ENCODE results near the gene HASPIN. TPM values are rescaled to one million over a fixed set of nuclear protein-coding genes. Genes with fewer than 3 reads are reported as not detected.

The HASPIN gene
- total and polyA plus RNA-seq, 2 of the 13 experiments (the other 11 are each of a cell fraction or from before 2014, with no cell fraction given): 2.7 to 8.1 TPM

- WGBS (ENCODE audit: low lambda C conversion rate): 2% methylated on average over 11 of the region's 13 CpGs
- Histone ChIP-seq H2AFZ (ENCODE audit: low read length) (peak overlapping the region; percentile 46), H3K27ac (ENCODE audit: extremely low read length, insufficient read depth, low read length) (peak overlapping the region; percentile 80), H3K36me3 (replicated peaks in 1 of 2; ENCODE audit: control insufficient read depth in 1 of 2, insufficient read depth in 2 of 2, low read length in 2 of 2) (peaks cover under 1 to 6% of the 10 kb centered on the region in 2 experiments; a peak in 3 of 5 replicates), H3K4me3 (replicated peaks in 1 of 3; ENCODE audit: insufficient read depth in 1 of 3, low read depth in 2 of 3, low read length in 3 of 3) (peak overlapping the region; percentile 65 to 99 (median 95)), H3K9ac (ENCODE audit: insufficient read depth, low read depth, low read length) (peak overlapping the region; percentile 84), H3K27me3 (ENCODE audit: control insufficient read depth in 1 of 2, insufficient read depth in 2 of 2, low read length in 2 of 2) (no peaks in the 10 kb centered on the region; a peak in 1 of 5 replicates), H4K20me1 (ENCODE audit: insufficient read depth, low read length) (no peaks in the 10 kb centered on the region), H3K9me3 (ENCODE audit: low read length) (no peaks in the 10 kb centered on the region), H3K4me1 (ENCODE audit: insufficient read depth, low read length) (peaks cover 55% of the 10 kb centered on the region), H3K79me2 (ENCODE audit: insufficient read depth, low read length) (peaks cover 38% of the 10 kb centered on the region), H3K4me2 (ENCODE audit: low read depth, low read length) (peak overlapping the region; percentile 83)
- FAIRE-seq (no peak), ATAC-seq (peak; percentile 5; the same call in 2 of the 3 replicates), DNase-seq (ENCODE audit: low spot score) (no peak)
- in situ Hi-C loops (cut with HindIII; ENCODE audit: extremely low pct_ligation_motif_present, low pct_unique_long_range_greater_than_20kb) (no loop called here), intact Hi-C loops (cut with micrococcal nuclease; ENCODE audit: unreplicated experiment) (no loop called here)
- BruUV-seq (replicated peaks): TSS peak; percentile 84
- ChIA-PET POLR2A (interaction anchor here (1.1 to 2.2 kb wide), 11 partner anchors 9 to 674 kb away, joined by 3 to 13 read pairs (median 5); partner anchors contain the start of genes CTNS, NCBP3, SHPK and TAX1BP3), CTCF (ENCODE audit: low intra/inter-chr PET ratio, low total read pairs) (interaction anchor here (0.9 kb wide), 1 partner anchor 104 kb away, joined by 3 read pairs; no protein-coding TSS in a partner anchor)
- no peak for TF ChIP-seq ARID2 (CRISPR knock-in tag; IDR thresholded peaks at IDR 0.05; ENCODE audit: borderline replicate concordance)
- TF ChIP-seq, protein P1, sequence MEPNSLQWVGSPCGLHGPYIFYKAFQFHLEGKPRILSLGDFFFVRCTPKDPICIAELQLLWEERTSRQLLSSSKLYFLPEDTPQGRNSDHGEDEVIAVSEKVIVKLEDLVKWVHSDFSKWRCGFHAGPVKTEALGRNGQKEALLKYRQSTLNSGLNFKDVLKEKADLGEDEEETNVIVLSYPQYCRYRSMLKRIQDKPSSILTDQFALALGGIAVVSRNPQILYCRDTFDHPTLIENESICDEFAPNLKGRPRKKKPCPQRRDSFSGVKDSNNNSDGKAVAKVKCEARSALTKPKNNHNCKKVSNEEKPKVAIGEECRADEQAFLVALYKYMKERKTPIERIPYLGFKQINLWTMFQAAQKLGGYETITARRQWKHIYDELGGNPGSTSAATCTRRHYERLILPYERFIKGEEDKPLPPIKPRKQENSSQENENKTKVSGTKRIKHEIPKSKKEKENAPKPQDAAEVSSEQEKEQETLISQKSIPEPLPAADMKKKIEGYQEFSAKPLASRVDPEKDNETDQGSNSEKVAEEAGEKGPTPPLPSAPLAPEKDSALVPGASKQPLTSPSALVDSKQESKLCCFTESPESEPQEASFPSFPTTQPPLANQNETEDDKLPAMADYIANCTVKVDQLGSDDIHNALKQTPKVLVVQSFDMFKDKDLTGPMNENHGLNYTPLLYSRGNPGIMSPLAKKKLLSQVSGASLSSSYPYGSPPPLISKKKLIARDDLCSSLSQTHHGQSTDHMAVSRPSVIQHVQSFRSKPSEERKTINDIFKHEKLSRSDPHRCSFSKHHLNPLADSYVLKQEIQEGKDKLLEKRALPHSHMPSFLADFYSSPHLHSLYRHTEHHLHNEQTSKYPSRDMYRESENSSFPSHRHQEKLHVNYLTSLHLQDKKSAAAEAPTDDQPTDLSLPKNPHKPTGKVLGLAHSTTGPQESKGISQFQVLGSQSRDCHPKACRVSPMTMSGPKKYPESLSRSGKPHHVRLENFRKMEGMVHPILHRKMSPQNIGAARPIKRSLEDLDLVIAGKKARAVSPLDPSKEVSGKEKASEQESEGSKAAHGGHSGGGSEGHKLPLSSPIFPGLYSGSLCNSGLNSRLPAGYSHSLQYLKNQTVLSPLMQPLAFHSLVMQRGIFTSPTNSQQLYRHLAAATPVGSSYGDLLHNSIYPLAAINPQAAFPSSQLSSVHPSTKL (CRISPR knock-in tag; IDR thresholded peaks at IDR 0.05): no peak
- TF ChIP-seq HOXD1 (CRISPR knock-in tag; IDR thresholded peaks at IDR 0.05): no peak
- no peak for TF ChIP-seq SNRNP70 (IDR thresholded peaks at IDR 0.05; ENCODE audit: low read depth, low read length)
- TF ChIP-seq ZZZ3 (CRISPR knock-in tag; IDR thresholded peaks at IDR 0.05; ENCODE audit: borderline replicate concordance): no peak
- no peak for TF ChIP-seq ZNF431 (CRISPR knock-in tag; IDR thresholded peaks at IDR 0.05; ENCODE audit: borderline replicate concordance, low read depth)
- TF ChIP-seq ZNF557 (CRISPR knock-in tag; IDR thresholded peaks at IDR 0.05): no peak
- no peak for TF ChIP-seq ZNF101 (CRISPR knock-in tag; IDR thresholded peaks at IDR 0.05; ENCODE audit: borderline replicate concordance, low read depth)
- no peak for TF ChIP-seq MEIS1 (CRISPR knock-in tag; IDR thresholded peaks at IDR 0.05; ENCODE audit: borderline replicate concordance)
- no peak; the same call in 1 of the 2 replicates for TF ChIP-seq ZNF503 (CRISPR knock-in tag; IDR thresholded peaks at IDR 0.05)
- no peak for TF ChIP-seq ZNF704 (CRISPR knock-in tag; IDR thresholded peaks at IDR 0.05; ENCODE audit: borderline replicate concordance)
- no peak for TF ChIP-seq TBL1XR1 (IDR thresholded peaks at IDR 0.05; ENCODE audit: borderline replicate concordance, low read length, partially characterized antibody)
- no peak for TF ChIP-seq GABPB1 (CRISPR knock-in tag; IDR thresholded peaks at IDR 0.05)
- TF ChIP-seq, protein P2, sequence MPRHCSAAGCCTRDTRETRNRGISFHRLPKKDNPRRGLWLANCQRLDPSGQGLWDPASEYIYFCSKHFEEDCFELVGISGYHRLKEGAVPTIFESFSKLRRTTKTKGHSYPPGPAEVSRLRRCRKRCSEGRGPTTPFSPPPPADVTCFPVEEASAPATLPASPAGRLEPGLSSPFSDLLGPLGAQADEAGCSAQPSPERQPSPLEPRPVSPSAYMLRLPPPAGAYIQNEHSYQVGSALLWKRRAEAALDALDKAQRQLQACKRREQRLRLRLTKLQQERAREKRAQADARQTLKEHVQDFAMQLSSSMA (CRISPR knock-in tag; IDR thresholded peaks at IDR 0.05): 0 out of 2 replicates have a peak, but pooled peaks have one; percentile 25
- TF ChIP-seq ZNF564 (CRISPR knock-in tag; IDR thresholded peaks at IDR 0.05): 0 out of 2 replicates have a peak, but pooled peaks have one; percentile 2
- TF ChIP-seq POLR2AphosphoS2 (IDR thresholded peaks at IDR 0.05; ENCODE audit: low read depth, low read length): no peak
- no peak for TF ChIP-seq GTF2F1 (IDR thresholded peaks at IDR 0.05; ENCODE audit: low read length)
These were observed 531 bp upstream of the HASPIN start for GRCh38 chr17:3723188-3723555.

Data from HepG2 (cell line).